ENCODE results near the gene BSG.

DNA sequence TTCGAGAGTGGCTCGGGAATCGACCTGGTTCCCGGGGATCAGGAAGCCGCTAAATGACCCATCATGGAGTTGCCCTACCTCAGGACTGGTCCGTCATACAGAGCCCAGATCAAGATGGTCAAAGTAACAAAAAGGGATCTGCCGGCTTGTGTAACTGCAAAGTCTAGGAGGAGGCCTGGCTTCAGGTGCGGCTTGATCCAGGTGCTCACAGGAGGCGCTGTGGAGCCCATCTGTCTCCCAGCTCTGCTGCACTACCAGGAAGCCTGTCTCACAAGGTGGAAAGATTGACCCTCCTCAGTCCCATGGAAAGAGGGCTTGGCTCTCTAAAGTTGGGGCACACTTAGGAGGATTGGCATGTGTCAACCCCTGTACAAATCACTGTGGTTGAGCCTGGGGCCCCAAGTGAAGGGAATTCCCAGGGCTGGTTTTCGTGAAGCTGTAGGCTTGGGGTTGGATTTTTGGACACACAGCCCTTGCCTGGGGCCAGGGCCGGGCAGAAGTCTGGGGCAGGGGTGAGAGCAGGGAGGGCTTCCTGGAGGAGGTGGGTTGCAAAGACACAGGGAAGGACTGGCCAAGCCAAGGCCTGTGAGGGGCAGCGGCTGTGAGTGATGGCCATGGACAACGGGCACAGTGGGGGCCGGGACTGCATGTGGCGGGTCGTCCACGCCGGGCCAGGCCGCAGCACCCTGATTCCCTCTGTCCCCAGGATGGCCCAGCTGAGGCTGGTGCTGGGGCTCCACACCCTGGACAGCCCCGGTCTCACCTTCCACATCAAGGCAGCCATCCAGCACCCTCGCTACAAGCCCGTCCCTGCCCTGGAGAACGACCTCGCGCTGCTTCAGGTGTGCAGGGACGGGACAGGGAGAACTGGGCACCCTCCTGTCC is 24.3 kb upstream of the BSG start:
- TF ChIP-seq, protein P1, sequence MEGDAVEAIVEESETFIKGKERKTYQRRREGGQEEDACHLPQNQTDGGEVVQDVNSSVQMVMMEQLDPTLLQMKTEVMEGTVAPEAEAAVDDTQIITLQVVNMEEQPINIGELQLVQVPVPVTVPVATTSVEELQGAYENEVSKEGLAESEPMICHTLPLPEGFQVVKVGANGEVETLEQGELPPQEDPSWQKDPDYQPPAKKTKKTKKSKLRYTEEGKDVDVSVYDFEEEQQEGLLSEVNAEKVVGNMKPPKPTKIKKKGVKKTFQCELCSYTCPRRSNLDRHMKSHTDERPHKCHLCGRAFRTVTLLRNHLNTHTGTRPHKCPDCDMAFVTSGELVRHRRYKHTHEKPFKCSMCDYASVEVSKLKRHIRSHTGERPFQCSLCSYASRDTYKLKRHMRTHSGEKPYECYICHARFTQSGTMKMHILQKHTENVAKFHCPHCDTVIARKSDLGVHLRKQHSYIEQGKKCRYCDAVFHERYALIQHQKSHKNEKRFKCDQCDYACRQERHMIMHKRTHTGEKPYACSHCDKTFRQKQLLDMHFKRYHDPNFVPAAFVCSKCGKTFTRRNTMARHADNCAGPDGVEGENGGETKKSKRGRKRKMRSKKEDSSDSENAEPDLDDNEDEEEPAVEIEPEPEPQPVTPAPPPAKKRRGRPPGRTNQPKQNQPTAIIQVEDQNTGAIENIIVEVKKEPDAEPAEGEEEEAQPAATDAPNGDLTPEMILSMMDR (IDR thresholded peaks at IDR 0.05) = no peak
- TF ChIP-seq POLR2A (IDR thresholded peaks at IDR 0.05) = no peak

All from heart left ventricle (tissue), 13 donors.